K562 (cell line): ENCODE data around the gene NDUFB3. TPM values are rescaled to one million over a fixed set of nuclear protein-coding genes. Genes with fewer than 3 reads are reported as not detected.

Source experiments
- ZNF318 ChIP-seq, 2 experiments: fragments of 450-650 bp; IDR thresholded peaks; 2 replicates each; pipeline ENCODE4 v1.6.1; 2016; ENCODE audit warnings: mild to moderate bottlenecking in 2 of 2, borderline replicate concordance in 1 of 2, low read depth in 1 of 2, moderate library complexity in 1 of 2
- polyA plus RNA-seq, 8 experiments: library from polyadenylated mRNA; depleted of rRNA in 4 of 8; stranded (reverse) in 5 of 8; unstranded in 3 of 8; fragments of >200 nt; fragmentation: Nextera tagmentation in 2 of 8; fragmentation: Illumina TruSeq in 1 of 8; extraction: Ambion mirVana in 2 of 8; extraction: Trizol in 1 of 8; gene quantifications; 2 replicates each; pipeline versions ENCODE4 v1.2.1 to v1.2.3, GENCODE V29; 2011 to 2014; ENCODE audit warnings: inconsistent platforms in 1 of 8, missing spikeins in 1 of 8
- total RNA-seq, 7 experiments: library from RNA; depleted of rRNA in 6 of 7; stranded (reverse); fragments of >200 nt in 6 of 7; fragmentation: Illumina TruSeq in 2 of 7; extraction: Trizol in 2 of 7; gene quantifications; 2 replicates each; pipeline versions ENCODE4 v1.2.1 to v1.2.3, GENCODE V29; 2011 to 2021; ENCODE audit warnings: low replicate concordance in 1 of 7

Gene NDUFB3
- total and polyA plus RNA-seq, 9 of the 15 experiments (the other 6 are each of a cell fraction or from before 2014, with no cell fraction given): 126 to 786 (median 156) TPM

GRCh38 chr2:201057715-201058248, 14.0 kb upstream of the NDUFB3 start (continued):
- no peak for TF ChIP-seq ZNF318 (IDR thresholded peaks at IDR 0.05; ENCODE audit: borderline replicate concordance in 1 of 2, low read depth in 1 of 2)
